Prostate gland (tissue), 2 donors: Measurements from ENCODE around the gene CACFD1.

Experiments used
- CTCF ChIP-seq, 4 experiments: fragments of 200-600 bp in 2 of 4; fragments of 450-650 bp in 2 of 4; sonication (generic) in 2 of 4; IDR thresholded peaks; 1 replicate in 3 of 4; 2 replicates in 1 of 4; pipeline ENCODE4 v1.5.1; 2016 to 2019; ENCODE audit warnings: antibody characterized with exemption in 4 of 4, mild to moderate bottlenecking in 2 of 4, moderate library complexity in 2 of 4
- POLR2A ChIP-seq: fragments of 450-650 bp; IDR thresholded peaks from one replicate; pipeline ENCODE4 v1.6.1; 2016; ENCODE audit warnings: antibody characterized with exemption, mild to moderate bottlenecking
- POLR2AphosphoS5 ChIP-seq: sonication (generic); formaldehyde crosslinking; IDR thresholded peaks from one replicate; pipeline ENCODE4 v1.6.1; 2017; ENCODE audit warnings: antibody characterized with exemption

GRCh38 chr9:133505901-133506652 lies 46.3 kb downstream of the CACFD1 start:
- no peak for TF ChIP-seq POLR2A
- TF ChIP-seq CTCF (IDR thresholded peaks at IDR 0.05) = no peak
- TF ChIP-seq POLR2AphosphoS5 = no peak
